ENCODE results near the gene FXR1.

- TF ChIP-seq, protein P1, sequence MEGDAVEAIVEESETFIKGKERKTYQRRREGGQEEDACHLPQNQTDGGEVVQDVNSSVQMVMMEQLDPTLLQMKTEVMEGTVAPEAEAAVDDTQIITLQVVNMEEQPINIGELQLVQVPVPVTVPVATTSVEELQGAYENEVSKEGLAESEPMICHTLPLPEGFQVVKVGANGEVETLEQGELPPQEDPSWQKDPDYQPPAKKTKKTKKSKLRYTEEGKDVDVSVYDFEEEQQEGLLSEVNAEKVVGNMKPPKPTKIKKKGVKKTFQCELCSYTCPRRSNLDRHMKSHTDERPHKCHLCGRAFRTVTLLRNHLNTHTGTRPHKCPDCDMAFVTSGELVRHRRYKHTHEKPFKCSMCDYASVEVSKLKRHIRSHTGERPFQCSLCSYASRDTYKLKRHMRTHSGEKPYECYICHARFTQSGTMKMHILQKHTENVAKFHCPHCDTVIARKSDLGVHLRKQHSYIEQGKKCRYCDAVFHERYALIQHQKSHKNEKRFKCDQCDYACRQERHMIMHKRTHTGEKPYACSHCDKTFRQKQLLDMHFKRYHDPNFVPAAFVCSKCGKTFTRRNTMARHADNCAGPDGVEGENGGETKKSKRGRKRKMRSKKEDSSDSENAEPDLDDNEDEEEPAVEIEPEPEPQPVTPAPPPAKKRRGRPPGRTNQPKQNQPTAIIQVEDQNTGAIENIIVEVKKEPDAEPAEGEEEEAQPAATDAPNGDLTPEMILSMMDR (IDR thresholded peaks at IDR 0.05), result no peak
- TF ChIP-seq POLR2A (IDR thresholded peaks at IDR 0.05), result no peak
Measured at GRCh38 chr3:180962530-180962929, 50.1 kb downstream of the FXR1 start.
